COR-L47 (cell line): ENCODE data around the gene PRM1.

Experiments used
- DNase-seq: peaks from one replicate; lab custom pipeline; 2025; lab: John Stamatoyannopoulos, UW

The PRM1 gene

DNA sequence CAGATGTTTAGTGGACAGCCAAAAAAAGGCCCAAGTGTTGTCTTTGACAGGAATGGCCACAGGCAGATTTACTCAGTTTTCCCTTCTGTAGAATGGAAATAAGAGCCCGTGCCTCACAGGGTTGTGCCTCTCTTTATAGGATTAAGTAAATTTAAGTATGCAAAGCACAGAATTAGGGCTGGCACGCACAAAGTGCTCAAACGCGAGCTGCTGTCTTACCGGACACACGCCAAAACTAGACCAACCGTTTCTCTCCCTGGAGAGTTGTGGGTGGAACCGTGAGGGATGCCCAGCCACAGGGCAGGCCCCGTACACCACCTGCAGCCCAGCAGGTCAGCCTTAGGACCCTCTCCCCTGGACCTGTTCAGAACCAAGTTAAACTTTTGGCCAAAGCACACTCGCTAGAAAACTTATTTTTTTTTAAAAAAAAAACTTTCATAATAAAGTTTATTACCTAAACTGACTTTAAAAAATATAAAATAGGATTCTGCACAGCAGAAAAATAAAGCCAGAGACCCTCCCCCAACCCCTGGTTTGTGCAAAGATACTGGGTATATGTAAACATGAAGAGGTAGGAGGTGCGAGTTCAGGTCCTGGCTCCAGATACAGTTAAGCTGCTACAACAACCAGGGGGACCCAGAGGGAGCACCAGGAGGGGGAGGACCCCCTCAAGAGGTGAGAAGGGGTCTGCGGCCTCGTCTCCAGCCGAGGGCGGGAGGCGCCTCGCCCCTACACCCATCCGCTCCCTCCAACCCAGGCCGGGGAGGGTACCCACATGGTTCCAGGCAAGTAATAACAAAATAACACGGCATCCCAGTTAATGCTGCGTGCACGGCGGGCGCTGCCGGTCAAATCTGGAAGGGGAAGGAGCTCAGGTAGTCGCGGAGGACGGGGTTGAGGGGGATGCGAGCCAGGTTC is 26.9 kb downstream of the PRM1 start:
- no peak for DNase-seq

DNA sequence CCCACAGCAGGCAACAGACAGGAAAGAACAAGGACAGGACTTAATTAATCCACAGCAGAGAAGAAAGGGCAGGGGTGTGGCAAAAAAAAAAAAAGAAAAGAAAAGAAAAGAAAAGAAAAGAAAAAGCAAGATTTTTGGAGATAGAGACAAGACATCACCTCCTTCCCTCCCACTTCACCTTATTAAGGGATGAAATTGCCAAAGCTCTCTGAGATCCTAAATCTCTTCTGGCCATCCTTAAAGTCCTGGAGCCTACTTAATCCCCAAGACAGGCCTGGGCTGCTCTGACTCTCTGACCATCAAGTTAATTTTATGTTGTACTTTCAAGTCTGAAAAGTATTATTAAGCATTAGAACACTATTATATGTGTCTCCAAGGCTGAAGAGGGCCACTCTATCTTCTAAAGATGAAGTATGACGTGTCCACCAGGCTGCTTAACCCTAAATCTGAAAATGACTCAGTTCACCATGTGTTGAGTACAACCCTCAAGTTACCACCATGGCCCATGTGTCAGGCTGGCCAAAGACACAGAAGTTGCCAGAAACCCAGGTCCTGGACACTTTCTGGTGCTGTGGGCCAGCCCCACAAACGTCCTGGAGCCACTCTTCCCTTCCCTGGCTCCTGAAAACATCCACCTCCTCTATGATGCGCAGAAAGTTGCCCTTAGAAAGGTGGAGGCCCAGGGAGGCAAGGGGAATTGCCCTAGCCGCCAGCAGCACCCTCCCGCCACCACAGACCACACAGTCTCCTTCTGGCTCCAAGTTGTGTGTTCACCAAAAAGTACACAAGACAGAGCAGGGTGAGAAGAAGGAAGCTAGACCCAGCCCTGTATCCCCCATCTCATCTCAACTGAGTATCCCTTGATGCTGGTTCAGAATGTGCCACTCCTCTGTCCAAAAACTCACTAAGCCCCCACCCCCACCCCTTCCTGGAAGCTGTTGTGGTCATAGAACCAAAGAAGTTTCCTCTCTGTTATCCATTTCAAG is 27.8 kb downstream of the PRM1 start:
- DNase-seq, result no peak

DNA sequence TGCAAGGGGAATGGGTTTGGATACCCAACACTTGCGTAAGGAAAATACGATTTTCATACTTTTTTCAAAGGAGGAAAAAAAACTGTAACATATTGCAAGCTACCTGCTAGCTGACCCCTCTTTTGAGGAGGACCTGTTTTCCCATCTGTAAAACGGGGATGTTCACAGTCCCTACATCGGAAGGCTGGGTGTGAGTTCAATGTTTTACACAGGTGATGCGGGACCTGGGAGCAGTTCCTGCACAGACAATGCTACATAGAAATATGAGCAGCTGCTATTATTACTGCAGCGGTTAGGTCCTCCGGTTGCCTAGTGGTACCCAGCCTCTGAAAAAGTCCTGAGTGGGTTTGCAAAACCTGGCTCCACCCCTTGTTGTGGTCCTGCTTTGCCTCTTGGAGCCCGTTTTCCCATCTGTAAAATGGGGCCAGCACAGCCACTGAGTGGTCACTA is 28.6 kb downstream of the PRM1 start:
- no peak for DNase-seq

DNA sequence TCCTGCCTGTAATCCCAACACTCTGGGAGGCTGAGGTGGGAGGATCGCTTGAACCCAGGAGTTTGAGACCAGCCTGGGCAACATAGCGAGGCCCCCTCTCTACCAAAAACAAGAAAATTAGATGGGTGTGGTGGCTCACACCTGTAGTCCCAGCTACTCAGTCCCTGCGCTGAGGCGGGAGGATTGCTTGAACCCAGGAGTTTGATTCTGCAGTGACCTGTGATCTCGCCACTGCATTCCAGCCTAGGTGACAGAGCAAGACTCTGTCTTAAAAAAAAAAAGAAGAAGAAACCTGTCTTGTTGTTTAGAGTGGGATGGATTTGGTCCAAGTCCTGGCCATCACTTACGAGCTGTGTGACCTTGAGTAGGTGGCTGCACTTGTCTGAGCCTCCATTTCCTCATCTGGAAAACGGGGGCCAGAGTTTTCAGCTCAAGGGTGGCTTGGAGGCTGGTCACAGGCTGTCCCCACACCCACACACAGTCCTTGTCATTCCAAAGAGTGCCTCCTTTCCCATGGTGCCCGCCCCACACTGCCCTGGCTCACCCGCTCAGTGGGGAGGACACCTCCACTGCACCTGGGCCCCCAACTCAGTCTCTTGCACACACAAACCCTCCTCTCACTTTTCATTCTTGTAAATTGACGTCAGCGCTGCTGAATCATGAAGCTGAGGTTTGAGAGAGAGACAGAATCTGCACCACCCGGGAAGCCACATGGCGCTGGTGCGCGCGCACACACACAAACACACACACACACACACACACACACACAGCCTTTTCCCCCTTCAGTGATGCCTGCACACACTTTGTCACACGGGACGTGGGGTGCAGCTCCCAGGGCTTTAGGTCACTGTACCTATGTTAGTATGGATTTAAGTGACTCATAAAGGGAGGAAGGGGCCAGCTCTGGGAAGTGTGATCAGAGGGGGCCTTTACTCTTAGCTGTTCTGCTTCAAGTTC is 29.3 kb downstream of the PRM1 start:
- no peak for DNase-seq

DNA sequence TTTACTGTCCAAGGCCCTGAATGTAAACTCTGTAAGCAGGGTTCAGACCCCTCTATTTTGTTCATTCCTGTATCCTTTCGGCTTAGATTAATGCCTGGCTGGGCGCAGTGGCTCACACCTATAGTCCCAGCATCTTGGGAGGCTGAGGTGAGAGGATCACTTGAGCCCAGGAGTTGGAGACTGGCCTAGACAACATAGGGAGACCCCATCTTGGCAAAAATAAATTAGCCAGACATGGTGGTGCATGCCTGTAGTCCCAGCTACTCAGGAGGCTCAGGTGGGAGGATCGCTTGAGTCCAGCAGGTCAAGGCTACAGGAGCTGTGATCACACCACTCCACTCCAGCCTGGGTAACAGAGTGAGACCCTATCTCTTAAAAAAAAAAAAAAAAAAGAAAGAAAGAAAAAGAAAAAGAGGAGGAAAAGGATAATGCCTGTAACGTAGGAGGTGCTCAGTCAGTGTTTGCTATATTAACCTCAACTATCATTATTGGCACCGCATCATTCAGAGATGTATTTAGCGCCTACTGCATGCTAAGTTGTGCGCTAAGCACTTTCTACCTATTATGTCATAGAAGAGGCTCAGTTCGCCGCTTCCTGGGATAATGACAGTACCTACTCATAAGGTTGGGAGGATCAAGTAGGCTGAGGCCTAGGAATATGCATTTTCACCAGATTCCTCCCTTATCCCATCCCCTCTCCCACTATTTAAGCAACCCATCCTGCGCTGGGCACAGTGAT is 30.2 kb downstream of the PRM1 start:
- no peak for DNase-seq

DNA sequence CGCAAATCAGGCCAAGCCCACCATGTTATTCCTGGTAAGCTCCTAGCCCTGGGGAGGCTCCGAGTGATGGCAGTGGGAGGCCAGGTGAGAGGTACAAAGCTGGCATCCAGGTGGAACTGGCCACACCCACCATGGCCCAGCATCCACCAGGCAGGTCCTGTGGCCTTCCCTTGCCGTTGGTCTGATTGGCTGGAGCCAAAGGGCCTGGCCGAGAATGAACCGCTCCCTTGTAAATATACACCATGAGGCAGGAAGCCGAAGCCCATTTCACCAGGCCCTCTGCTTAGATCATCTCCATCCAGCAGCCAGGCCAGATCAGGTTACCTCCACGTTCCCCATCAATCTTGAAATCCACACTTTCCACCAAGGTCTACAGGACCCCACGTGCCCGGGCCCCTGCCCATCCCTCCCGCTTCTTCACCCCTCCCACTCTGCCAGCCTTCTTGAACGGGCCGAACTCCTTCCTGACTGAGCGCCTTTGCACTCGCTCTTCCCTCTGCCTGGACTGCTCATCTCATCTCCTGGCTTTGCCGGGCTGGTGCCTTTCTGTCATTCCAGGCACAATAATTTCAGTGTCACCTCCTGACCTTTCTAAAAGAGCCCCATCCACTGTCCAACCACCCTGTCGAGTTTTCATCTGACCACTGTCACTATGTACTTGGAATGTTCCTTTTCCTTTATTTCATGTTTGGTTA is 30.9 kb downstream of the PRM1 start:
- DNase-seq, result no peak

DNA sequence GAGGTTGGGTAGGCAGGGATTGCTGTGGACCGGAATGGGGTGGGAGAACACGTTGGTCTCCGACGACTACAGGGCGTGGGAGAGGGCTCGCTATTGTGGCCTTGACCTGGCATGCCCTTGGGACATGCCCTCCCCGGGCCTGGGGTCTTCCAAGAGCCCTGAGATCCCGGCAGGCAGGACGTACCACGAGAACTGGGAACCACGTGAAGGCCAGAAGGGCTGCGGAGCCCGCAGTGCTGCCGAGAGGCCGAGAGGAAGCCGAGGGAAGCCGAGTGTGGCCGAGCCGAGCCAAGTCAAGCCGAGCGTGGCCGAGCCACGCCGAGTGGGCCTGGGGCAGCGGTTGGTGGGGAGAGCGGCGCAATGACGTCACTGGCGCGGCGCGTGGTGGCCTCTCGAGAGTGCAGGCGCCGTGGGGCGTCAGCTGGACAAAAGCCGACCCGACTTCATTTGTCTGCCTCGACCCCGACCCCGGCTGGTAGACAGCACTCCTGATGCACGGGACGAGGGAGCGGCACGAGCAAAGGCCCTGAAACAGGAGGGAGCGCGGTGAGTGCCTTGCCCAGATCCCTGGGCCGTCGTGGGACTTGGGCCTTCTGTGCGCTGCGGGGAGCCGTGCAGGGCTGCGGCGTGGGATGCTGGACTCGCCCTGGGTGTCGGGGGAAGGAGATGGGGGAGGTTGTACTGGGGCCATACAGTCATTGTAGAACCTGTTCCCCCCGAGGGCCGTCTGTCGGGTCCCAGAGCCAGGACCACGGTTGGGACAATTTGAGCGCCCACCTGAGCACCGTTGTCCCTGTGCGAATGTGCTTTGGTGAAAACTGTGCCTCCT is 31.7 kb downstream of the PRM1 start:
- DNase-seq, result no peak

DNA sequence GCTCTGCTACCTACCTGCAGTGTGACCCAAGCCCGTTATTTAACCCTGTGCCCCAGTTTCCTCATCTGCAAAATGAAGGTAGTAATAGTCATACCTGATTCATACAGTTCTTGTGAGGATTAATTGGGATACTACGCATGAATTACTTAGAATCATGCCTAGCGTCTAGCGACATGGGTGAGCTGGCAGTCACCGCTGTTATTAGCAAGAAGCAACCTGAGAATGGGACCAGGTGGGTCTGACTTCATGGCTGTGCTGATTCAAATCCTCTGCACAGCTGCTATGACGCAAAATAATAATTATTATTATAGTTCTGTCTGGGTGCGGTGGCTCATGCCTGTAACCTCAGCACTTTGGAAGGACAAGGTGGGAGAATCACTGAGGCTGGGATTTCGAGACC is 33.0 kb downstream of the PRM1 start:
- DNase-seq, result no peak

DNA sequence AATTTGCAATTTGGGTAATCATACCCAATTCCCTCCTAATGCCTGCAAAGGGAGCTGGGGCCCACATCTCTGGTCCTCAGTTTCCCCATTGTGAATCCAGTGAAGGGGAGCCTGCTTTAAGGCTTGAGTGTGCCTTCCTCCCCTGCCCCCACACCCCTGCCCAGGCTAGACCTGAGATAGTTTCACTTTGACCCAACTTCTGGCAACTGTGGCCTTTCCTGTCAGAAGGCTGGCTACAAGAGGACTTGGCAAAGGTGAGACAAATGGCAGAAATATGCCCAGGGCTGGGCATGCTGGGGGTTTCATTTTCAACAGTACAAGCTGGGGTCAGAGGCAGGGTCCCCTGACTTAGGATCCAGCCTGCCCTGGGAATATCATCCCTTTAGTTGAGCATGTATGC is 35.1 kb downstream of the PRM1 start:
- DNase-seq, result no peak

DNA sequence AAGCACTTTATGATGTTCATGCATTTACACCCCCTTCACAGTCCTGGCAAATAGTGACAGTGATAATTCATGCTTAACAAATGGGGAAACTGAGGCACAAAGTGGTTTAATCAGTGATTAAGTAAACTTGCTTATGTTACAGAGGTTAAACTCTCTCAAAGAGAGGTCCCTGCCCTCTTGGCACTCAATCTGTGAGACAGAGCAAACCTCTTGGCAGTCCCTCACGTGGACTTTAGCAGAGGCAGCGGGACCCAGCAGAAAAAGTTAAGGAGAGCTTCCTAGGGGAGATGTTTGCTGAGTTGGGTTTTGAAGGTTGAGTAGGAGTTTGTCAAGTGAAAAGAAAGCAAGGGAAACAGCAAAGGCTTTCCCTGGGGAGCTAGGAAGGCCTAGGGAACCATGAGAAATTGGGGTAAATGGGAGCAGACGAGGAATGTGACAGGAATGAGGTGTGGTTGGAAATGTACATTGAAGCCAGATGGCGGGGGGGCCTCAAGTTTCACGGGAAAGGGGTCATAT is 35.9 kb downstream of the PRM1 start:
- DNase-seq, result no peak

DNA sequence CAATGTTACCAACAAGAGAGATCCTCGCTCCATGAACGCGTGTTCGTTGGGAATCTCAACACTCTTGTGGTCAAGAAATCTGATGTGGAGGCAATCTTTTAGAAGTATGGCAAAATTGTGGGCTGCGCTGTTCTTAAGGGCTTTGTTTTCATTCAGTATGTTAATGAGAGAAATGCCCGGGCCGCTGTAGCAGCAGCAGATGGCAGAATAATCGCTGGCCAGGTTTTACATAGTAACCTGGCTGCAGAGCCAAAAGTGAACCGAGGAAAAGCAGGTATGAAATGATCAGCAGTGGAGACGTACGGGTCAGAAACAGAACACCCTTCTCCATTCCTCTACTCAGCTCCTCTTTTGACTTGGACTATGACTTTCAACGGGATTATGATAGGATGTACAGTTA is 38.5 kb downstream of the PRM1 start:
- no peak for DNase-seq

DNA sequence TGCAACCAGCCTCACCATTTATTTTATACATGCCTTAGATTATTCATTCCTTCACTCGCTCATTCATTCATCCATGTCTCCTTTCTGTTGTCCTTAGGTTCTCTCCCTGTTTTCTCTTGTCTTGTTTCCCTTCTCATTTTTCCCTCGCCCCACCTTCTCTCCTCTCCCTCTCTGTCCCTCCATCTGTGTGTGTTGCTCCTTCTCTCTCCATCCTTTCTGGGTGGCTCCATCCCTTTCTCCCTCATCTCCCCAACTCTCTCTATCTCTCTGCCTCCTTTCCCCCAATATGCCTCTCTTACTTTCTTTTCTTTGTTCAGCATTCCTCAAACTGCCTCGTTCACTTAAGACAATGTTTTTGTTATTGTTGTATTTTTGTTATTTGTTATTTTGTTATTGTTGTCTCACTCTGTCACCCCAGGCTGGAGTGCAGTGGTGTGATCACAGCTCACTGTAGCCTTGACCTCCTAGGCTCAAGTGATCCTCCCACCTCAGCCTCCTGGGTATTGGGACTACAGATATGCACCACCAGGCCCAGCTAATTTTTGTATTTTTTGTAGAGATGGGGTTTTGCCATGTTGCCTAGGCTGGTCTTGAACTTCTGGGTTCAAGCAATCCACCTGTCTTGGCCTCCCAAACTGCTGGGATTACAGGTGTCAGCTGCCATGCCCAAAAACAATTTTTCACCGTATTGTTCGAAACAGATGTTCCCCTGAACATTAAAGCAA is 39.5 kb downstream of the PRM1 start:
- DNase-seq, result no peak

DNA sequence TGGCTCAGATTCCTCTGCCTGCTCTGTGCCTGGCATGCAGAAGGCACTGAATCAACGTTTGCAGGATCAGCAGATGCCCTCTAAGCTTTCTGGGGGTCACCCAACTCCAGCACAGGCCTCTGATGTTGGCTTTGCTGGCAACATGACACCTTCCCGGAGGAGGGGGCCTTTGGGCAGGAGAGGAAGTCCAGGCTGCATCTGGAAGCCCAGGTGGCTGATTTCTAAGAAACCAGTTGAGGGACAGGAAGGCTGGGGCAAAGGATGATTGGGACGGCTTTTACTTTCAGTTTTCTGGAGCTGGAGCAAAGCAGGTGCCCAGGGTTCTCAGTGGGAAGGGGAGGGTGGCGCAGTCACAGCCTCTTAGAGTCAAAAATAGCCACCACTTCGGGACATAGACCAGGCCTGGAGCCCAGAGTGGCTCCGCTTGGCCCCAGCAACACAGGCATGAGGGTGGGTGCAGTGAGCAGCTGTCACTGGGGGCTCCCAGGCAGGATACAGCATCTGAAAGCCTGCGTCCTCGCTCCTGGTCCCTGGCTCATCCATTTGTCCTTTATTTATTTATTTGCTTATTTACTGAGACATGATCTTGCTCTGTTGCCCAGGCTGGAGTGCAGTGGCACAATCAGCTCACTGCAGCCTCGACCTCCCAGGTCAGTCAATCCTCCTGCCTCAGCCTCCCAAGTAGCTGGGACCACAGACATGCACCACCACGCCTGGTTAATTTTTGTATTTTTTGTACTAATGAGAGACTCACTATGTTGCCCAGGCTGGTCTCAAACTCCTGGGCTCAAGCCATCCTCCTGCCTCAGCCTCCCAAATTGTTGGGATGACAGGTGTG is 40.3 kb downstream of the PRM1 start:
- DNase-seq, result no peak

DNA sequence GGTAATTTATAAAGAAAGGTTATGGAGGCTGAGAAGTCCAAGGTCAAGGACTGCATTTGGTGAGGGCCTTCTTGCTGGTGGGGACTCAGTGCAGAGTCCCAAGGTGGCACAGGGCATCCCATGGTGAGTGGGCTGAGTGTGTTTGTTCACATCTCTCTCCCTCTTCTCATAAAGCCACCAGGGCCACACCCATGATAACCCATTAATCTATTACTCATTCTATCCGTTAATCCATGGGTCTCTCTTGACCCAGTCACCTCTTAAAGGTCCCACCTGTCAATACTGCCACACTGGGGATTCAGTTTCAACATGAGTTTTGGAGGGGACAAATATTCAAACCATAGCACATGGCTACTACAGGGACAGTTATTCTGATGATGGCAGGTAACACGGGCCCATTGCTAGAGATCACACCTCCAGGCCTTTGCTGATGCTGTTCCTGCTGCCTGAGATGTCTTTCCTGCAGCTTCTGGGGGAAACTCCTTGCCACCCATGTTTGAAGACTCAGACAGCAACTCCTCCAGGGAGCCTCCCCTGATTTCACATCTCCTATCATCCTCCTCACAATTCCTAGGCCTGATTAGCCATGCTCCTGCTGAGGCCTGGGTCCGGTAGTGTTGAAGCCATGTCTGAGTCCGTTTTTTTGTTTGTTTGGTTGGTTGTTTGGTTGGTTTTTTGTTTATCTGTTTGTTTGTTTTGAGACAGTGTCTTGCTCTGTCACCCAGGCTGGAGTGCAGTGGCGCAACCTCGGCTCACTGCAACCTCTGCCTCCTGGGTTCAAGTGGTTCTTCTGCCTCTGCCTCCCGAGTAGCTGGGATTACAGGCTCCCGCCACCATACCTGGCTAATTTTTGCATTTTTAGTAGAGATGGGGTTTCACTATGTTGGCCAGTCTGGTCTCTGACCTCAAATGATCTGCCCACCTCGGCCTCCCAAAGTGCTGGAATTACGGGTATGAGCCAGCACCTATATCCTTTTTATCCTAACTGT is 41.2 kb downstream of the PRM1 start:
- DNase-seq, result no peak

DNA sequence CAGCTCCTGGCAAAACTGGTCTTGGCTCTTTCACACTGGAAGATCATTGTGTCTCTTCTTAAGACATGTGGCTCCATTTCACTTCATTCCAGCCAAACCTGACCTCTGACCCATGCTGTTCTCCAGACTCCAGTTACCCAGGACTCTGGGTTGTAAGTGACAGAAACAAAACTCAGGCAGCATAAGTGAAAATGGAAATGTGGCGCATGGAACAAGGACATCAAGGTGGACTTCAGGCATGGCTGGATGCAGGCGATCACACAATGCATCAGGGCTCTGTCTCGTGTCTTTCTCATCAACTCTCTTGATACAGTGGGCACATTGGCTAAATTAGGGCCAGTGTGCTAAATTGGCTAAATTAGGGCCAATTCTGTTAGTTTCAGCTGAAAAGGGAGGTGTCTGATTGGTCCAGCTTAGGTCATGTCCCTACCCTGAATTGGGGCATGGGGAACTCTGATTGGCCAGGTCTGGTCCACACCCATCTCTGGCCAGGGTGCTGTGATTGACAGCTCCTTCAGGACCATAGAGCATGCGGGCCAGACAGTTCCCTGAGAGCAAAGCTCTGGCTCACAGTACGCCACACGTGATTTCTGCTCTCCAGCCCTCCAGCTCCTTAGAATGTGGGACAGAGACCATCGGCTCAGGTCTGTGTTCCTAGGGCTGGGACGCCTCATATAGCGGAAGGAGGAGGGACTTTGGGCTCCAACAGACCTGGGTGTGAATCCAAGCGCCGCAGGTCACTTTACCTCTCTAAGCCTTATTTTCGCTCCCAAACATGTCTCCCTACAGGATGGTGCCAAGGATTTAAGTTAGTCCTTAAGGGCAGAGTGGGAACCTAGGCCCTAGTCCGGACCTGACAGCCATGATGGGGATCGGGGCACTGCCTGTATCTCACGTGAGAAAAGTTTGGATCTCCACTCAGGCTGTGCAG is 42.6 kb downstream of the PRM1 start:
- DNase-seq, result no peak
